Keratinocyte (primary cell): ENCODE data around the gene LSM12. TPM values are rescaled to one million over a fixed set of nuclear protein-coding genes. Genes with fewer than 3 reads are reported as not detected.

ENCODE experiments used
- DNase-seq: peaks from one replicate; pipeline ENCODE4 v3.0.0-alpha.2; 2011; ENCODE audit warnings: low read depth, missing footprints, low spot score
- FAIRE-seq: peaks from 2 replicates; lab custom pipeline; 2011; peaks lifted over from hg19 to GRCh38; lab: Jason Lieb, UNC
- H2AFZ ChIP-seq: 2 replicates; pipeline ENCODE4 v1.6.0; 2012; ENCODE audit warnings: low read length, control low read depth, inconsistent platforms; ENCODE audit not compliant: control insufficient read depth
- H3K27ac ChIP-seq: 2 replicates; pipeline ENCODE4 v1.5.1; 2011; ENCODE audit warnings: low read length; ENCODE audit not compliant: control insufficient read depth, insufficient read depth
- H3K27me3 ChIP-seq: 3 replicates; pipeline ENCODE4 v1.6.0; 2011; ENCODE audit warnings: low read length; ENCODE audit not compliant: control insufficient read depth, insufficient read depth; ENCODE audit errors: extremely low read depth
- H3K36me3 ChIP-seq, 2 experiments: 2 replicates in 1 of 2; 3 replicates in 1 of 2; pipeline ENCODE4 v1.5.1; 2011; ENCODE audit warnings: low read length in 2 of 2, mild to moderate bottlenecking in 1 of 2; ENCODE audit not compliant: control insufficient read depth in 2 of 2, insufficient read depth in 2 of 2; ENCODE audit errors: extremely low read depth in 1 of 2
- H3K4me1 ChIP-seq: 3 replicates; pipeline ENCODE4 v1.5.1; 2011; ENCODE audit warnings: low read length; ENCODE audit not compliant: control insufficient read depth, insufficient read depth; ENCODE audit errors: extremely low read depth
- H3K4me2 ChIP-seq: 3 replicates; pipeline ENCODE4 v1.6.0; 2011; ENCODE audit warnings: low read depth, low read length; ENCODE audit not compliant: control insufficient read depth, insufficient read depth; ENCODE audit errors: extremely low read depth
- H3K4me3 ChIP-seq, 3 experiments: fragments of 200-600 bp in 1 of 3; sonication (generic) in 1 of 3; 2 replicates in 2 of 3; 3 replicates in 1 of 3; pipeline ENCODE4 v1.5.1; 2011 to 2016; ENCODE audit warnings: low read length in 3 of 3, mild to moderate bottlenecking in 3 of 3, control low read depth in 2 of 3, inconsistent platforms in 1 of 3, low read depth in 1 of 3, mixed read lengths in 1 of 3, mixed run types in 1 of 3, moderate library complexity in 1 of 3; ENCODE audit not compliant: control insufficient read depth in 2 of 3, insufficient read depth in 2 of 3; ENCODE audit errors: extremely low read depth in 1 of 3
- H3K79me2 ChIP-seq: 2 replicates; pipeline ENCODE4 v1.6.0; 2012; ENCODE audit warnings: low read length; ENCODE audit not compliant: control insufficient read depth, insufficient read depth
- H3K9ac ChIP-seq: 3 replicates; pipeline ENCODE4 v1.6.0; 2011; ENCODE audit warnings: low read length; ENCODE audit not compliant: control insufficient read depth, insufficient read depth; ENCODE audit errors: extremely low read depth
- H3K9me1 ChIP-seq: 3 replicates; pipeline ENCODE4 v1.6.0; 2011; ENCODE audit warnings: low read length; ENCODE audit not compliant: control insufficient read depth, insufficient read depth; ENCODE audit errors: extremely low read depth
- H3K9me3 ChIP-seq: 2 replicates; pipeline ENCODE4 v1.5.1; 2012; ENCODE audit warnings: low read depth, low read length; ENCODE audit not compliant: control insufficient read depth
- H4K20me1 ChIP-seq: 3 replicates; pipeline ENCODE4 v1.6.0; 2011; ENCODE audit warnings: low read length; ENCODE audit not compliant: control insufficient read depth, insufficient read depth; ENCODE audit errors: extremely low read depth
- CTCF ChIP-seq, 3 experiments: IDR thresholded peaks in 1 of 3; conservative IDR thresholded peaks in 1 of 3; optimal IDR thresholded peaks in 1 of 3; 2 replicates in 2 of 3; 3 replicates in 1 of 3; pipeline versions ENCODE3 to v1.5.1; 2011; ENCODE audit warnings: low read length in 3 of 3, mild to moderate bottlenecking in 3 of 3, moderate library complexity in 2 of 3, control low read depth in 1 of 3, inconsistent platforms in 1 of 3; ENCODE audit not compliant: insufficient read depth in 2 of 3; ENCODE audit errors: extremely low read depth in 1 of 3
- EZH2 ChIP-seq: IDR thresholded peaks from one replicate; pipeline ENCODE4 v1.6.1; 2012; ENCODE audit warnings: inconsistent platforms, mild to moderate bottlenecking, low read length, moderate library complexity
- dilution Hi-C: fragments of 300-500 bp; cut with MboI; formaldehyde crosslinking; loops from one replicate; pipeline ENCODE4 v1.7.0; 2020; ENCODE audit warnings: low sequenced_read_pairs; ENCODE audit not compliant: extremely low pct_ligation_motif_present
- polyA plus RNA-seq, 5 experiments: library from polyadenylated mRNA; depleted of rRNA in 3 of 5; stranded (reverse) in 3 of 5; stranded (forward) in 1 of 5; unstranded in 1 of 5; fragments of >200 nt; gene quantifications; 1 replicate in 1 of 5; 2 replicates in 3 of 5; 3 replicates in 1 of 5; pipeline versions ENCODE4 v1.2.1 to v1.2.3, GENCODE V29; 2011 to 2012; ENCODE audit warnings: missing spikeins in 2 of 5, low read depth in 1 of 5, low replicate concordance in 1 of 5

Gene LSM12
- polyA plus RNA-seq, 1 donor (not counting 4 experiments of a cell fraction or from before 2014, with no cell fraction given), result 49.5 TPM

- H4K20me1 ChIP-seq, result no peaks in the 10 kb centered on the region
- H2AFZ ChIP-seq, result peak within 1 kb of the TSS; percentile 56
- no peaks in the 10 kb centered on the region for H3K36me3 ChIP-seq
- FAIRE-seq, result no peak
- H3K4me1 ChIP-seq, result peaks cover 35% of the 10 kb centered on the region
- peak within 1 kb of the TSS; percentile 94 for H3K4me2 ChIP-seq
- DNase-seq, result no peak
- no peaks in the 10 kb centered on the region for H3K9me3 ChIP-seq
- no peaks in the 10 kb centered on the region for H3K27me3 ChIP-seq
- dilution Hi-C loops, result no loop called here
- peak within 1 kb of the TSS; percentile 74 for H3K9ac ChIP-seq
- H3K4me3 ChIP-seq, result peak within 1 kb of the TSS; percentile 32 to 63 (median 53)
- H3K27ac ChIP-seq, result peak within 1 kb of the TSS; percentile 18
- TF ChIP-seq CTCF (optimal IDR thresholded peaks at IDR 0.05 in 1 of 3, IDR thresholded peaks at IDR 0.05 in 1 of 3, conservative IDR thresholded peaks at IDR 0.05 in 1 of 3; ENCODE audit: extremely low read depth in 1 of 3, insufficient read depth in 2 of 3, low read length in 3 of 3) (no peak), EZH2 (no peak)
- H3K9me1 ChIP-seq, result no peaks in the 10 kb centered on the region
- H3K79me2 ChIP-seq, result no peaks in the 10 kb centered on the region
These were observed 62.3 kb downstream of the LSM12 start, which contains the start of gene NAGS for GRCh38 chr17:44004077-44004760. Gene NAGS, plus strand, starts transcription at chr17:44004622. Its CDS starts 42 bp downstream, at chr17:44004664.

GRCh38 chr17:44002141-44002848 lies 64.2 kb downstream of the LSM12 start:
- Histone ChIP-seq H2AFZ (no peak overlapping the region), H3K4me2 (no peak overlapping the region)
- FAIRE-seq, result peak; percentile 93

More at GRCh38 chr17:44002141-44002848, 64.2 kb downstream of the LSM12 start:
- no peaks in the 10 kb centered on the region for H3K36me3 ChIP-seq
- H3K9me3 ChIP-seq, result no peaks in the 10 kb centered on the region
- H3K27me3 ChIP-seq, result no peaks in the 10 kb centered on the region
- no peak overlapping the region for H3K4me3 ChIP-seq
- H3K79me2 ChIP-seq, result no peaks in the 10 kb centered on the region
- DNase-seq, result no peak
- peaks cover 28% of the 10 kb centered on the region for H3K4me1 ChIP-seq
- H3K27ac ChIP-seq, result peak overlapping the region; percentile 44
- dilution Hi-C loops, result no loop called here
- H3K9me1 ChIP-seq, result no peaks in the 10 kb centered on the region
- no peak overlapping the region for H3K9ac ChIP-seq
- TF ChIP-seq CTCF (optimal IDR thresholded peaks at IDR 0.05 in 1 of 3, IDR thresholded peaks at IDR 0.05 in 1 of 3, conservative IDR thresholded peaks at IDR 0.05 in 1 of 3; ENCODE audit: extremely low read depth in 1 of 3, insufficient read depth in 2 of 3, low read length in 3 of 3), result no peak
- no peak for TF ChIP-seq EZH2
- H4K20me1 ChIP-seq, result no peaks in the 10 kb centered on the region
